Muscle layer of colon (tissue), 2 donors: Measurements from ENCODE around the gene SMG9.

Source experiments
- H3K27ac ChIP-seq: one replicate; pipeline ENCODE4 v1.7.0; 2013; ENCODE audit warnings: low read depth, mild to moderate bottlenecking, low read length, moderate library complexity
- H3K27me3 ChIP-seq, 2 donors: one replicate each; pipeline ENCODE4 v1.7.0; 2013; ENCODE audit warnings: low read length in 2 of 2, mild to moderate bottlenecking in 2 of 2; ENCODE audit not compliant: insufficient read depth in 2 of 2, control insufficient read depth in 1 of 2
- H3K36me3 ChIP-seq: one replicate; pipeline ENCODE4 v1.7.0; 2013; ENCODE audit warnings: mild to moderate bottlenecking, low read length; ENCODE audit not compliant: insufficient read depth
- H3K4me1 ChIP-seq: one replicate; pipeline ENCODE4 v1.7.0; 2013; ENCODE audit warnings: mild to moderate bottlenecking, low read length; ENCODE audit not compliant: insufficient read depth
- H3K4me3 ChIP-seq, 2 donors: one replicate each; pipeline ENCODE4 v1.7.0; 2013; ENCODE audit warnings: low read length in 2 of 2, low read depth in 1 of 2, mild to moderate bottlenecking in 1 of 2, moderate library complexity in 1 of 2
- H3K9ac ChIP-seq: one replicate; pipeline ENCODE4 v1.7.0; 2013; ENCODE audit warnings: low read length
- H3K9me3 ChIP-seq: one replicate; pipeline ENCODE4 v1.7.0; 2013; ENCODE audit warnings: mild to moderate bottlenecking, low read length
- donor health status: abdominal sarcoma.
- donor health status: Adenocarcinoma of cecum.

Gene SMG9, protein sequence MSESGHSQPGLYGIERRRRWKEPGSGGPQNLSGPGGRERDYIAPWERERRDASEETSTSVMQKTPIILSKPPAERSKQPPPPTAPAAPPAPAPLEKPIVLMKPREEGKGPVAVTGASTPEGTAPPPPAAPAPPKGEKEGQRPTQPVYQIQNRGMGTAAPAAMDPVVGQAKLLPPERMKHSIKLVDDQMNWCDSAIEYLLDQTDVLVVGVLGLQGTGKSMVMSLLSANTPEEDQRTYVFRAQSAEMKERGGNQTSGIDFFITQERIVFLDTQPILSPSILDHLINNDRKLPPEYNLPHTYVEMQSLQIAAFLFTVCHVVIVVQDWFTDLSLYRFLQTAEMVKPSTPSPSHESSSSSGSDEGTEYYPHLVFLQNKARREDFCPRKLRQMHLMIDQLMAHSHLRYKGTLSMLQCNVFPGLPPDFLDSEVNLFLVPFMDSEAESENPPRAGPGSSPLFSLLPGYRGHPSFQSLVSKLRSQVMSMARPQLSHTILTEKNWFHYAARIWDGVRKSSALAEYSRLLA

GRCh38 chr19:43754503-43755255 lies at the start of gene SMG9:
TSS of gene SMG9 (minus strand) at chr19:43754962. CDS start at chr19:43750741, 4,221 bp downstream.
- Histone ChIP-seq H3K4me3 (peak within 1 kb of the TSS; percentile 80 to 98), H3K9ac (peak within 1 kb of the TSS; percentile 86), H3K27ac (peak within 1 kb of the TSS; percentile 93), H3K9me3 (no peaks in the 10 kb centered on the region), H3K36me3 (peaks cover 9% of the 10 kb centered on the region), H3K27me3 (no peaks in the 10 kb centered on the region), H3K4me1 (peaks cover 29% of the 10 kb centered on the region)

GRCh38 chr19:43804432-43804831 lies 49.7 kb upstream of the SMG9 start:
- Histone ChIP-seq H3K27ac (no peak overlapping the region), H3K36me3 (no peaks in the 10 kb centered on the region), H3K4me1 (no peaks in the 10 kb centered on the region), H3K4me3 (no peak overlapping the region), H3K9ac (no peak overlapping the region), H3K9me3 (no peaks in the 10 kb centered on the region), H3K27me3 (no peaks in the 10 kb centered on the region)

DNA sequence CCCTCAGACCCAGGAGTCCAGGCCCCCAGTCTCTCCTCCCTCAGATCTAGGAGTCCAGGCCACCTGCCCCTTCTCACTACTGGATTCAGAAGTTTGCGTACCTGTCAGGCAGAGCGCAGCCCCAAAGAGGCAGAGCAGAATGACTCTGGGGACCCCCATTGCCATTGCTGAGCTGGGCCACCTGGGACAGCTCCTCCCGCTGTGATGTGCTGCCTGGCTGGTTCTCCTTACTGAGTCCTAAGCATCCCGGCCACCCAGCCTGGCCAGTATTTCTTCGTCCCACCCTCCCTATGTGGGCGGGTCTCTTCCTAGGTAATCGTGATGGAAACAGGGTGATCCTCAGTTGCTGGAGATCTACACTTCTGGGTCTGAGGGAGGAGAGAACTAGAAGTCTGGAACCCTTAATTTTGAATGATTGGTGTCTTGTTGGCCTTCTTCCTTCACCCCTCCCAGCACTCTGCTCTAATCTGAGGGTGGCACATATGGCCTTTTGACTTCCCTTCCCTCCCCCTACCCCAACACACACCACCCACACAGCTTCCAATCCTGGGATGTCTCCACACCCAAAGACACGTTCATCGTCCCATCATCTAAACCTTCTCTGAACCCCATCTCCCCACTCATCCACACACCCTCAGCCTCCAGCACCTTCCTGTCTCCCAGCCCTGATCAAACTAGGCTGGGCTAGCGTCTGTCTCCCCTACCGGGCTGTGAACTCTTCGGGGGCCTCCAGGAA lies 47.6 kb upstream of the SMG9 start, which contains the start of gene LYPD5:
LYPD5 (minus strand) TSS at position 232 of the 736 bp plus-strand sequence; CDS start at position 165, 67 bp downstream.
- H3K9me3 ChIP-seq, result no peaks in the 10 kb centered on the region
- peaks cover 4% of the 10 kb centered on the region for H3K4me1 ChIP-seq
- H3K36me3 ChIP-seq, result no peaks in the 10 kb centered on the region
- no peak within 1 kb of the TSS for H3K9ac ChIP-seq
- H3K4me3 ChIP-seq, result no peak within 1 kb of the TSS
- H3K27ac ChIP-seq, result no peak within 1 kb of the TSS
- H3K27me3 ChIP-seq, result peaks cover 0 to 12% of the 10 kb centered on the region in 2 donors

DNA sequence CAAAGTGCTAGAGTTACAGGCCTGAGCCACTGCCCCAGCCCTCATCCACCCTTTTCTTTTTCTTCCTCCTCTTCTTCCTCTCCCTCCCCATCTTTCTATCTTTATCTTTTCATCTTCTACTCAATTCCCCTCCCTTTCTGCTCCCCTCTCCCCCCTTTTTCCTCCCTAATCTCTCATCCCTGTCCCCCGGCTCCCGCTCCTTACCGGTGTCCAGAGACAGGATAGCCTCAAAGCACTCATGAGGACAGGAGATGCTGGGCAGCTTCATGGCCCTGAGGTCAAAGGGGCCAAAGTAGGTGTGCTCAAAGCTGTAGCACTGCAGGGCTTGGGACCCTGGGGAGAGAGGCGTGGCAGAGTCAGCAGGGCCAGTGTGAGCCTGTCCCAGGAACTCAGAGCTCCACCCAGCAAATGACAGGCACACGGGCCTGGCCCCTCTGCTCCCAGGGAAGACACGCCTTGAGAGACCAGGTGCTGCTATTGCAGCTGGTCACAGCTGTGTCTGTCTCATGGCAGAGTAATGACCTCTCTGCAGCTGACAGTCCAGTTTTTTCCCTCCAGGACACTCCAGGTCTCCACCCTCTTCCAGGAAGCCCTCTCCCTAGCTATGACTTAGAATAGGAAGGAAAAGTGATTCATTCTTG lies 44.9 kb upstream of the SMG9 start:
- H3K27me3 ChIP-seq, result peaks cover 0 to 15% of the 10 kb centered on the region in 2 donors
- H3K27ac ChIP-seq, result no peak overlapping the region
- H3K9me3 ChIP-seq, result no peaks in the 10 kb centered on the region
- H3K36me3 ChIP-seq, result no peaks in the 10 kb centered on the region
- H3K9ac ChIP-seq, result no peak overlapping the region
- H3K4me3 ChIP-seq, result no peak overlapping the region
- peaks cover 4% of the 10 kb centered on the region for H3K4me1 ChIP-seq

DNA sequence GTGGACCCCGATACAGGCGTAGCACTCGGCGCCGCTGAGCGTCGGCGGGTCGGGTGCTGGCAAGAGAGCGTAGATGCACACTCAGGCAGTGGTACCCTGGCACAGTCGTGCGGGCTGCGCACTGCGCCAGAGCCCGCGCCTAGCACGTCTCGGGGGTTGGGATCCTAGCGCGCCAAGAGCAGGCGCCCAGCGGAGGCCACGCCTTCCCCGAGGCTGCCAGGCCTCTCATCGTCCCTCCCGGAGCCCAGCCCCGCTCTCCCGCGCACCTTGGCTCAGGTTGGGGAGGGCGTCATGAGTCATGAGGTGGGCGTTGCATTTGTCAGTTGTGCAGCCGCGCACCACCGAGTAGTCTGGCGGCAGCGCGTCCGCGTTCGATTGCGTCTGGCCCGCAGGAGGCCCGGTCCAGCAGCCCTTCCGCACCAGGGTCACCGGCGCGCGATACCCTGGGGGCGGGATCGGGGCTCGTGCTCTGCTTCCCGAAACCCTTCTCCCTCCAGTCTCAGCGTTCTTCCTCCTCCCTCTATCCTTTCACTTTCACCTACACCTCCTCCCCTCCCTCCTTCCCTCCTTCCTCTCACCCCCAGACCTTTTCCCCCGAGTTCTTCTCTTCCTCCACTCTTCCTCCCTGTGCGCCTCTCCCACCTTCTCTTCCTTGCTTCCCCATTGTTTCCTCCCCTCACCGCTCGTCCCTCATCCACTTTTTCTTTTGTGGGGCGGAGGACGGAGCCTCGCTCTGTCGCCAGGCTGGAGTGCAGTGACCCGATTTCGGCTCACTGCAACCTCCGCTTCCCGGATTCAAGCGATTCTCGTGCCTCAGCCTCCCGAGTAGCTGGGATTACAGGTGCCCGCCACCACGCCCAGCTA lies 44.0 kb upstream of the SMG9 start:
- Histone ChIP-seq H3K4me3 (peak overlapping the region; percentile 39 to 50), H3K9me3 (no peaks in the 10 kb centered on the region), H3K27me3 (peaks cover 0 to 15% of the 10 kb centered on the region in 2 donors), H3K27ac (no peak overlapping the region), H3K9ac (no peak overlapping the region), H3K4me1 (peaks cover 4% of the 10 kb centered on the region), H3K36me3 (no peaks in the 10 kb centered on the region)

DNA sequence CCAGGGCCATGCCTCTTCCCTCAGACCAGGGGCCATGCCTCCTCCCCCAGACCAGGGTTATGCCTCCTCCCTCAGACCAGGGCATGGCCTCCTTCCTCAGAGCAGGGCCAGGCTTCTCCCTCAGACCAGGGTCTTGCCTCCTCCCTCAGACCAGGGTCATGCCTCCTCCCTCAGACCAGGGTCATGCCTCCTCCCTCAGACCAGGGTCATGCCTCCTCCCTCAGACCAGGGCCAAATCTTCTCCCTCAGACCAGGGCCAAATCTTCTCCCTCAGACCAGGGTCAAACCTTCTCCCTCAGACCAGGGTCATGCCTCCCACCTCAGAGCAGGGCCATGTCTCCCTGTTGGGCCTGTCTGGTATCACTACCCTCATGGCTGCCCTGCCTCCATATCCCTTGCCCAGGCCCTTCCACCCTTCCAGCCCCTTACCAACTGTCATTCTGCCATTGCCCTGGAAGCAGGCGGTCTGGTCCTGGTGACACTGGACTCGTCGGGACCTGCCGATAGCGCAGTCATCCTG lies 43.3 kb upstream of the SMG9 start:
- Histone ChIP-seq H3K27ac (no peak overlapping the region), H3K27me3 (peaks cover 0 to 15% of the 10 kb centered on the region in 2 donors), H3K4me1 (peaks cover 4% of the 10 kb centered on the region), H3K9me3 (no peaks in the 10 kb centered on the region), H3K9ac (no peak overlapping the region), H3K4me3 (peak overlapping the region; percentile 39 to 50), H3K36me3 (no peaks in the 10 kb centered on the region)

DNA sequence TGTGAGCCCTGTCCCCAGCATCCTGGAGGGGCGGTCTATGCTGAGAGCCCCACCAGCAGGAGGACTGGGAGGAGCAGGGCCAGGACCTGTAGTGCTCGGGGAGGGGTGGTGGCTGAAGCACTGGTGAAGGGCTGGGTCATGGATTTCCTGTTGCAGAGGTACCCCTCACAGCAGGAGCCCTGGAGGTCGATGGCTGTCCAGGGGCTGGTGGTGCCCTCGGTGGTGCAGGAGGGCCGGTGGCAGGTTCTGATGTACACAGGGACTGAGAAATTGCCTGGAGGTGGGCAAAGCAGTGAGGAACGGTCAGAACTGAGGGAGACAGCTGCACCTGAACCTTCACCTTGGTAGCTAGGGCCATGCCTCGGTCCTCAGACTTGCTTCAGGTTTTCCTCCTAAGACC lies 42.8 kb upstream of the SMG9 start:
- H3K4me3 ChIP-seq, result no peak overlapping the region
- H3K27ac ChIP-seq, result no peak overlapping the region
- no peak overlapping the region for H3K9ac ChIP-seq
- peaks cover 4% of the 10 kb centered on the region for H3K4me1 ChIP-seq
- peaks cover 0 to 20% of the 10 kb centered on the region in 2 donors for H3K27me3 ChIP-seq
- no peaks in the 10 kb centered on the region for H3K36me3 ChIP-seq
- H3K9me3 ChIP-seq, result no peaks in the 10 kb centered on the region

- no peak overlapping the region for H3K27ac ChIP-seq
- peaks cover 0 to 20% of the 10 kb centered on the region in 2 donors for H3K27me3 ChIP-seq
- peaks cover 4% of the 10 kb centered on the region for H3K4me1 ChIP-seq
Observed at GRCh38 chr19:43797118-43797517, 42.4 kb upstream of the SMG9 start.

GRCh38 chr19:43790587-43790986 lies 35.8 kb upstream of the SMG9 start:
- Histone ChIP-seq H3K27me3 (peaks cover 0 to 5% of the 10 kb centered on the region in 2 donors), H3K9ac (no peak overlapping the region), H3K4me3 (no peak overlapping the region), H3K27ac (no peak overlapping the region), H3K9me3 (no peaks in the 10 kb centered on the region), H3K4me1 (no peaks in the 10 kb centered on the region), H3K36me3 (no peaks in the 10 kb centered on the region)

More at GRCh38 chr19:43797118-43797517, 42.4 kb upstream of the SMG9 start:
- no peaks in the 10 kb centered on the region for H3K36me3 ChIP-seq
- H3K9me3 ChIP-seq, result no peaks in the 10 kb centered on the region
- H3K4me3 ChIP-seq, result no peak overlapping the region
- H3K9ac ChIP-seq, result no peak overlapping the region

DNA sequence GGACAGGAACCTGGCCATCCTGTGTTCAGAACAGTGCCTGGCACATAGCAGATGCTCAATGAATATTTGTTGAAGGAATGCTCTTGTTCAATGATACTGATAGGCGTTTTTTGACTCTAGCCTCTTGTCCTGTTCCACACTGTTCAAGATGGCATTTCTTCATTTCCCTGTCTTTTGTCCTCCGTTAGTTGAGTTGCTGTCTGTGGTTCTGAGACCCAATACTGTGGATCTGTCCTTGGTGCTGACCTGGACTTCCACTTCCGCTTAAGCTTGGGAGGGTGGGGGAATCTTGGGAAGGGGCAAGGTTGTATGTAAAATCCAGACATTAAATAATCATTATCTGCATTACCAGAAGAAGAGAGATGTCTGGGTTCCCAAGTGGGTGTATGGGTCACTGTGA lies 34.3 kb upstream of the SMG9 start:
- H3K4me3 ChIP-seq, result no peak overlapping the region
- no peaks in the 10 kb centered on the region for H3K9me3 ChIP-seq
- no peak overlapping the region for H3K9ac ChIP-seq
- H3K27me3 ChIP-seq, result peaks cover 0 to 5% of the 10 kb centered on the region in 2 donors
- H3K36me3 ChIP-seq, result no peaks in the 10 kb centered on the region
- H3K4me1 ChIP-seq, result no peaks in the 10 kb centered on the region
- no peak overlapping the region for H3K27ac ChIP-seq
